ENCODE measurements around the gene ABHD6.

DNA sequence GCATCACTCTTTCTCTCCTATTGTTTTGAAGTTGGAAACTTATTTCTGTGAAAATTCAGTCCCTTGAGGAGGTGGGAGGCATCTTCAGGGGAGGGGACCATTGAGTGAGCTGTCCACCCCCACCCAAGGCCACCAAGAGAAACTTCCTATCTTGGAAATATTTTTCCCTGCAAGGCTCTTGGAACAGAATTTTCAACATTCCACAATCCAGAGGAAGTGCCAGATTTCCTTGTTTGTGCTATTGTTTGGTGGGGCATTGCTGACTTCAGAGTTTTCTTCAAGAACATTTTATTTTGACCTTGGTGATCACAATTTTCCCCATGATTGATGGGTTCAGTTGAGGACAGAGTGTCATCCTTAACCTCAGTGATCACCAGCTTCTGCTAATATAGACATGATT, 38.8 kb upstream of the ABHD6 start:
- TF ChIP-seq SETDB1 (IDR thresholded peaks at IDR 0.05; ENCODE audit: insufficient read length, low read length): no peak
- no peak for TF ChIP-seq ZEB2 (tag by site-specific recombination; IDR thresholded peaks at IDR 0.05)
- TF ChIP-seq ZNF221 (tag by site-specific recombination; IDR thresholded peaks at IDR 0.05; ENCODE audit: borderline replicate concordance): no peak
- no peak for TF ChIP-seq ZFP37 (tag by site-specific recombination; IDR thresholded peaks at IDR 0.05)
- no peak for TF ChIP-seq ZNF549 (tag by site-specific recombination; IDR thresholded peaks at IDR 0.05)
- TF ChIP-seq ZNF776 (tag by site-specific recombination; IDR thresholded peaks at IDR 0.05; ENCODE audit: borderline replicate concordance): no peak
- TF ChIP-seq SALL2 (tag by site-specific recombination; IDR thresholded peaks at IDR 0.05; ENCODE audit: borderline replicate concordance): no peak

Data from HEK293 (cell line).